KBM-7 (cell line): ENCODE results near the gene SHB.

Source experiments
- DNase-seq: peaks from one replicate; pipeline ENCODE4 v3.0.0-alpha.2; 2015
- in situ Hi-C: fragments of 300-500 bp; cut with MboI; formaldehyde crosslinking; loops from 2 replicates; pipeline ENCODE4 v1.14.3; 2020; ENCODE audit warnings: low sequenced_read_pairs, low pct_unique_long_range_greater_than_20kb, mixed read lengths

The SHB gene

DNA sequence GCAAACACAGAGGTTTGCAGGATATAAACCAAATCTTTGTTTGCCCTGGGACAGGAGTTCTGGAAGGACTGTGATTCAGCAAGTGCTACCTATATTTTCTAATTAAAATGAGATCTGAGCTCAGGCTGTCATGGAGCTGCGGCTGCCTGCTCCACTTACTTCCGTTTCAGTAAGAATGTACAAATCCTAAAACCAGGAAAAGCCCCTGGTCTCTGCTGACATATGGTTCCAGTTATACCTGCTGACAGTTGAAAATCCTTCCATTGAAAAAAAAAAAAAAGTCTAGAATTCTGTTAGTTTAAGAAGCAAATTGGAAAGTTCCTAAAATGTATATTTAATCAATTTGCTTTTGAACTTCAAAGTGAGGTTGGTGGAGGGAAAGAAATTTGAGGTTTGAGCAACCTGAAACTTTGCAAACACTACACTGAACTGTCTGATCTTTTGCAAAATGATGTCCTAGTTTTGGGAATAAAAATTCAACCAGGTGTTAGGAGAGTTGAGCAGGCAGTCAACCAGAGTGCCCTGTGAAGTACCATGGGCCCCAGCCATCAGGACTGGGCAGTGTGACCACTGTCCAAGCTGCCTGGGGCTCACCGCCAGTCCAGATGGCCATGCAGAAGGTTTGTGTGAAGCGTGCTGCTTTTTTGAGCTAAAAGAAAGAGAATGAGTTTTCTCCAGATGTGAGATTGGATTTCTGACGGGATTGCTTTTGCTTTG lies 50.6 kb downstream of the SHB start:
- no peak for DNase-seq
- in situ Hi-C loops = no loop called here

GRCh38 chr9:38017885-38018186 lies 51.2 kb downstream of the SHB start:
- no peak for DNase-seq
- in situ Hi-C loops = no loop called here

GRCh38 chr9:38017149-38017884 lies 51.7 kb downstream of the SHB start:
- DNase-seq = no peak
- in situ Hi-C loops = no loop called here

GRCh38 chr9:38016375-38017135 lies 52.5 kb downstream of the SHB start:
- no peak for DNase-seq
- in situ Hi-C loops = no loop called here

- in situ Hi-C loops = no loop called here
Measured at GRCh38 chr9:38015906-38016305, 53.1 kb downstream of the SHB start.

GRCh38 chr9:38015266-38015665 lies 53.8 kb downstream of the SHB start:
- in situ Hi-C loops = no loop called here
- DNase-seq = no peak

More at GRCh38 chr9:38015906-38016305, 53.1 kb downstream of the SHB start:
- no peak for DNase-seq

DNA sequence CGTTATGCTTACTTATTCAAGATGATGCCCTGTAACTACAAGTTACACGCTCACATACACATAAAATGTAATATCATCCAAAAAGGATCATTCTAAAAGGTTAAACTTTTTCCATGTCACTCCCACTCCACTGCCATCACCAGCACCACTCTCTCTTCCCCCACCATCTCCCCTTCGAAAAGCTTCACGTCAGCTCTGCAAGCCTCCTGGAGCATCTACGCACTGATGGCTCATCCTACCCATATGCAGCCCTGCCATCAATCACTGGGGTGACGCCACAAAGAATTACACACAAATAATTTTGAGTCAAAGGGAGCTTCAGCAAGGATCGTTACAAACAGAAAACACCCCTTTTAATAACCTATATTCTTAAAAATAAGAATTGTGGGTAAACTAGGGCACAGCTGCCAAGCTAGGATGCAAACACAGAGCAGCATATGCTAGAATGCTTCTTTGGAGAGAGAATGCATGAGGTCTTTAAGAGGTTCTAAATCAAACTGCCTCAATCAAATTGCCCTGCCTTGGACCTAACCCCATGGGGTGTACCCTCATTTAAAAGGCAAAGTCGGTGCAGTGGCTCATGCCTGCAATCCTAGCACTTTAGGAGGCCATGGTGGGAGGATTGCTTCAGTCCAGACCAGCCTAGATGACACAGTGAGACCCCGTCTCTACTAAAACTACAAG lies 56.1 kb downstream of the SHB start:
- DNase-seq = no peak

DNA sequence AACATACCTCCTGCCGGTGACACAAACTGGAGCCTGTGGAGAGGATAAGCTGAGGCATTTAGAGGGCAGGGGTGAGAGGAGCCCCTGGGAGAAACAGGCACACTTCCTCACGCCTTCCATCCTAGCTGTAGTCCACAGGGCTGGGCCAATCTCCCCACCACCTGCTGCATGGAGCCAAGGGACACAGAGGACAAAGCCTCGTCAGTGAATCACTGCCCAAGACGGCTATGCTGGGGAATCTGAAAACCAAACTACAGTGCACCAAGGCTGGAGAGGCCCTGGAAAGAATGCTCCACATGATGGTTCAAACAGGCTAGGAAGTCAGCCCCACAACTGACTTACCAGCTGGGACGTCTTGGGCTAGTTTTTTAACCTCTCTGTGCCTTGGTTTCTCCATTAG lies 57.0 kb downstream of the SHB start:
- DNase-seq = no peak
- in situ Hi-C loops = no loop called here

More for the DNA sequence above, 56.1 kb downstream of the SHB start:
- in situ Hi-C loops = no loop called here

DNA sequence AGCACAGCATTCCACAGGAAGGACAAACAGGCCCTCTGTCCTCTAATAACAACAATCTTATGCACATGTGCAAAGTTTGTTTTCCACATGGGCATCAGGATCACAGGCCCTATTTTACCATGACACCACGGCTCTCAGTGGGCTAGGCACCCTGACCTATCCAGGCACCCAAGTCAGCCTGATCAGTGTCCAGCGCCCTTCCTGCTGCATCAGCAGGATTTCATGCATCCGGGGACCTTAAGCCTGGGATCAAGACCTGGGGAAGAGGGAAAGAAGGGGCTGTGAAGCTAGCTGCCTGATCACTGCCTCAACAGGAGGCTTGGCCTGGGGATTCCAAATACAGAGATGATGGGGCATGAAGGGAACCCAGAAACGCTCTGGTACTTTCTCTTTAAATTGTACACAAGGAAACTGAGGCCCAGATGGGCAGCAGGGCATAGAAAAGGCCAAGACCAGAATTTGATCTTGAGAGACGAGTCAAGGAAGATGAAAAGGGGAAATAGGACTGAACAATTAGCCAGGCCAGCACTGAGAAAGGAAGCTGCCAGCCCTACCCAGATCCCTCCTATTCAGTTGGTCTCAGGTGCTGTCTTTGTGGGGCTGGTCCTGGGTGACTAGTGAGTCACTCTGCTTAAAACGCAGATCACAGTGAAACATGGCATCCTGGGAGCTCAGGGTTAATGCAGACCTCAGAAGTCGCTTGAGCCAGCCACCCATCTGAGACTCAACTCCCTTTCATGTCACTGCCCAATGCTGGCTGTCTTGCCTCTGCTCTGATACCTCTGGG lies 57.9 kb downstream of the SHB start:
- in situ Hi-C loops = no loop called here
- peak; percentile 24 for DNase-seq

GRCh38 chr9:38009990-38010389 lies 59.0 kb downstream of the SHB start:
- DNase-seq = no peak
- in situ Hi-C loops = no loop called here

- in situ Hi-C loops = no loop called here
- DNase-seq = no peak
Measured at GRCh38 chr9:38009035-38009501, 60.0 kb downstream of the SHB start.

GRCh38 chr9:38008168-38009034 lies 60.6 kb downstream of the SHB start:
- DNase-seq = peak; percentile 83
- in situ Hi-C loops = no loop called here

DNA sequence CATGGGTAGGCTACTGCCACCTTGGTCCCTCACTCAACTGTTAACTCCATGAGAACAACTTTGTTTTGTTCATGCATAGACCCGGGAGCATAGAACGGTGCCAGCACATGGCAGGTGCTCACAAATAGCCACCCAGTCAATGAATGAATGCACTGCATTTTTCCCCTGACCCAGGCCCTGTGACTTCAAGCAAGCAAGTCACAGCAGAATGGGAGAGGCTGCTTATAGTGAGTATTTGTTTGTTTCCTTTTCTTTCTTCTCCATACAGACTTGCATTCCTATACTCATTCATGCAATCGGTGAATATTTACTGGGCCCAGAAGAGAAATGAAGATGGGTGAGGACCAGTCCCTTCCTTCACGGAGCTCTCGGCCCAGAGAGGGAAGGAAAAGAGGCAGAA lies 62.0 kb downstream of the SHB start:
- in situ Hi-C loops = no loop called here

DNA sequence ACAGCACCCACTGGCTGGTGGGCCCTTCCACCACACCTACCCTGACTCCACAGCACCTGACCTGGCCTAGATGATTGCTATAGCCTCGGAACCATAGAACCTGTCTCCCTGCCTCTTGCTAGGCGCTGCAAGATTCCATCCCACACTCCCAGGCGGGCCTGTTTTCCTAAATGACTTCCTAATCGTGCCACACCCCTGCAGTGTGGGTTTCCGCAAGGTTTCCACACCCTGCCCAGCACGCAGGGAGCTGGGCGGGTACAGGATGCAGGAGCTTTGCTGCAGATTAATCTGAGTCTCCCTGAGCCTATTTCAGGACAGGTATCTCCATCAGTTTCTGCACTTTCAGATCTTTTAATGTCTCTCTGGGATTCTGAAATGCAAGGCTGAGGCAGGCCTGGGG lies 62.9 kb downstream of the SHB start:
- in situ Hi-C loops = no loop called here
- DNase-seq = no peak

More for the DNA sequence above, 62.0 kb downstream of the SHB start:
- no peak for DNase-seq

- in situ Hi-C loops = no loop called here
- DNase-seq = no peak
Measured at GRCh38 chr9:38004809-38005560, 64.0 kb downstream of the SHB start.

DNA sequence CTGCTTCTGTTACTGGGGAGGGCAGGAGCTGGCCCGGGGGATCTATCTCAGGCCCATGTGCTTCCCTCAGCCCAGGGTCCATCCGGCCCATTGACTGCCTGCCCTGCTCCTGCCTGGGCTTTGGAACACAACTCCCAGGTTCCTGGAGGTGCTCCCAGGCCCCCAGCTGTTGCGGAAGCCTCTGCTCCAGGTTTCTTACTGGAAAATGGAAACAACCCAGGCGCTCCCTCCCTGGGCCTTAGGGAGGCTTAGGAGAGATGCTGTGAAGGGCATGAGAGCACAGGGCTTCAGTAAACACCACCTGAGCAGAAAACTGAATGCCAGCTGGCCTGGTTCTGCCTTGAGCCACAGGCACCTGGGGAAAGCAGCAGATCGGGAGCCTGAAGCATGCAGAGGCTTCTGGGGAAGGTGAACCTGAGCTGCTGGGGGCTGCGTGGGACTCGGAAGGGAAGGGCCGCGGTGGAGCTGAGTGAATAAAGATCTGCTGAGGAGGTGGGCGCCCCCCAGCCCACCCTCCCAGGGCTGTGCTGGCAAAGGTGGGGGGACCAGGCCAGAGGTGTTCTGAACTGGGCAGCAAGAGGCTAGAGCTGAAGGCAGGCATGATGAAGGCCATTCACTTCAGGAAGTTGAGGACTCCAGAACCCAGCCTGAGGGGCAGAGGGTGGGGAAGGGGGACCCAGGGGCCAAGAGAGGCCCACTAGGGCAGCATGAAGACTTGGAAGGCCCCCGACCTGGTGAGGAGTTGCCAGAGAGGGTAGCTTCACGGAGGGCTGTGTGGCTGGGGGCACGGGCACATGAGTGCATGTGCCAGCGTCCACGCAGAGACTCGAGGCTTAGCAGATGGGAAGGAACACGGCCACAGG lies 64.8 kb downstream of the SHB start:
- DNase-seq = no peak
- in situ Hi-C loops = no loop called here
